Stomach (tissue), 9 donors: Measurements from ENCODE around the gene NDEL1. TPM values are rescaled to one million over a fixed set of nuclear protein-coding genes. Genes with fewer than 3 reads are reported as not detected.

Experiments
- DNase-seq, 2 donors: peaks; one replicate each; pipeline versions ENCODE4 v3.0.0 to v3.0.0-alpha.2; 2013 to 2019
- H3K27ac ChIP-seq, 5 donors: fragments of 200-600 bp in 4 of 5; sonication (generic) in 4 of 5; one replicate each; pipeline ENCODE4 v1.5.1; 2013 to 2019; ENCODE audit warnings: mild to moderate bottlenecking in 1 of 5, moderate library complexity in 1 of 5
- H3K27me3 ChIP-seq, 3 donors: fragments of 200-600 bp; sonication (generic); one replicate each; pipeline ENCODE4 v1.5.1; 2017 to 2019; ENCODE audit warnings: mixed run types in 1 of 3
- H3K36me3 ChIP-seq, 4 donors: fragments of 200-600 bp; sonication (generic); 1 replicate in 3 of 4; 2 replicates in 1 of 4; pipeline ENCODE4 v1.5.1; 2016 to 2019
- H3K4me1 ChIP-seq, 4 donors: fragments of 200-600 bp; sonication (generic); one replicate each; pipeline ENCODE4 v1.5.1; 2016 to 2019
- H3K4me3 ChIP-seq, 4 donors: fragments of 200-600 bp; sonication (generic) in 3 of 4; one replicate each; pipeline ENCODE4 v1.5.1; 2016 to 2019; ENCODE audit warnings: mild to moderate bottlenecking in 1 of 4
- H3K9me3 ChIP-seq, 4 donors: fragments of 200-600 bp; sonication (generic); one replicate each; pipeline ENCODE4 v1.5.1; 2016 to 2019
- EP300 ChIP-seq: sonication (generic); formaldehyde crosslinking; IDR thresholded peaks from one replicate; pipeline ENCODE4 v1.6.1; 2017; ENCODE audit warnings: antibody characterized with exemption
- POLR2A ChIP-seq, 4 donors: fragments of 450-650 bp; IDR thresholded peaks; one replicate each; pipeline ENCODE4 v1.6.1; 2016; ENCODE audit warnings: antibody characterized with exemption in 4 of 4, control low read depth in 2 of 4, mild to moderate bottlenecking in 1 of 4, moderate library complexity in 1 of 4
- POLR2AphosphoS5 ChIP-seq, 3 donors: sonication (generic); formaldehyde crosslinking; IDR thresholded peaks; one replicate each; pipeline ENCODE4 v1.6.1; 2016; ENCODE audit warnings: antibody characterized with exemption in 3 of 3
- WGBS, 5 donors: extraction: QIAGEN DNeasy Blood & Tissue Kit in 3 of 5; methylation state at CpG; one replicate each; pipeline versions ENCODE4 v1.1.5 to v1.1.7; 2013 to 2018; 5-methylcytosine and 5-hydroxymethylcytosine counted together
- intact Hi-C: fragments of 100-400 bp; cut with DNase I; formaldehyde crosslinking; loops from one replicate; pipeline ENCODE4 v1.15.1; 2023; ENCODE audit warnings: low total_unique reads
- polyA plus RNA-seq, 3 donors: library from polyadenylated mRNA; stranded (reverse); fragments of 200-250 nt; gene quantifications; one replicate each; pipeline ENCODE4 v1.2.3, GENCODE V29; 2013
- total RNA-seq, 5 donors: library from RNA; depleted of rRNA; stranded (reverse); fragments of >200 nt; gene quantifications; one replicate each; pipeline versions ENCODE4 v1.1.0 to v1.2.3, GENCODE V29; 2014 to 2016
- TF ChIP-seq, protein P1 (sequence below), 7 experiments: fragments of 450-650 bp in 4 of 7; fragments of 200-600 bp in 3 of 7; sonication (generic) in 3 of 7; IDR thresholded peaks; one replicate each; pipeline ENCODE4 v1.5.1; 2016 to 2019; ENCODE audit warnings: antibody characterized with exemption in 7 of 7, control low read depth in 2 of 7, mild to moderate bottlenecking in 1 of 7
- donor health status: healthy with polysubstance abuse.
- donor health status: Bipolar disorder and iron deficiency.
- donor health status: healthy.

Gene NDEL1
- total and polyA plus RNA-seq, 8 donors, result 12.8 to 102 (median 42.9) TPM

DNA sequence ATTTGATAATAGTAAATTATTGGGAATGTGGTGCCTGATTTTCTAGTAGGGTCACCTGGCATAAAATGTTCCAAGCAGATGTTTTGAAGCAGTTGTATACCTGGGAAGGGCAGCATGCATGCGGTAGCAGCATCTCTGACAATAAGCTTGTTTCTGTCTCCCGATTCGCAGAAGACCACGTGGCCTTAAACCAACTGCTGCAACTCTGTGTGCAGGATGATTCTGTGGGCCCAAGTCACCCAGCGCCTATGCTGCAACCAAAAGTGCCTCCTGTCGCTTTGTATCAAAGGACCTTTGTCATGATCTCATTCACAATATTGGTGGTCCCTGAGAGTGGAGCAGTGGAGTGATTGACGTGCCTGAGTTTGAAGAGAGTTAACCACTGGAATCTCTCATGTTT lies 8.1 kb downstream of the NDEL1 start:
- H3K9me3 ChIP-seq, result no peaks in the 10 kb centered on the region
- no peak overlapping the region for H3K27ac ChIP-seq
- DNase-seq, result no peak
- no peak for TF ChIP-seq EP300
- TF ChIP-seq POLR2A (IDR thresholded peaks at IDR 0.05), result no peak
- TF ChIP-seq, protein P1, sequence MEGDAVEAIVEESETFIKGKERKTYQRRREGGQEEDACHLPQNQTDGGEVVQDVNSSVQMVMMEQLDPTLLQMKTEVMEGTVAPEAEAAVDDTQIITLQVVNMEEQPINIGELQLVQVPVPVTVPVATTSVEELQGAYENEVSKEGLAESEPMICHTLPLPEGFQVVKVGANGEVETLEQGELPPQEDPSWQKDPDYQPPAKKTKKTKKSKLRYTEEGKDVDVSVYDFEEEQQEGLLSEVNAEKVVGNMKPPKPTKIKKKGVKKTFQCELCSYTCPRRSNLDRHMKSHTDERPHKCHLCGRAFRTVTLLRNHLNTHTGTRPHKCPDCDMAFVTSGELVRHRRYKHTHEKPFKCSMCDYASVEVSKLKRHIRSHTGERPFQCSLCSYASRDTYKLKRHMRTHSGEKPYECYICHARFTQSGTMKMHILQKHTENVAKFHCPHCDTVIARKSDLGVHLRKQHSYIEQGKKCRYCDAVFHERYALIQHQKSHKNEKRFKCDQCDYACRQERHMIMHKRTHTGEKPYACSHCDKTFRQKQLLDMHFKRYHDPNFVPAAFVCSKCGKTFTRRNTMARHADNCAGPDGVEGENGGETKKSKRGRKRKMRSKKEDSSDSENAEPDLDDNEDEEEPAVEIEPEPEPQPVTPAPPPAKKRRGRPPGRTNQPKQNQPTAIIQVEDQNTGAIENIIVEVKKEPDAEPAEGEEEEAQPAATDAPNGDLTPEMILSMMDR (IDR thresholded peaks at IDR 0.05), result no peak
- TF ChIP-seq POLR2AphosphoS5 (IDR thresholded peaks at IDR 0.05), result no peak
- intact Hi-C loops, result no loop called here
- no peaks in the 10 kb centered on the region for H3K27me3 ChIP-seq
- no peak overlapping the region for H3K4me3 ChIP-seq
- H3K36me3 ChIP-seq, result peaks cover 24 to 72% (median 63%) of the 10 kb centered on the region in 4 donors
- 82 to 93% (median 86%) methylated on average over 7 of the region's 7 CpGs for WGBS, 5 donors
- peaks cover 0 to 60% (median 29%) of the 10 kb centered on the region in 4 donors for H3K4me1 ChIP-seq

DNA sequence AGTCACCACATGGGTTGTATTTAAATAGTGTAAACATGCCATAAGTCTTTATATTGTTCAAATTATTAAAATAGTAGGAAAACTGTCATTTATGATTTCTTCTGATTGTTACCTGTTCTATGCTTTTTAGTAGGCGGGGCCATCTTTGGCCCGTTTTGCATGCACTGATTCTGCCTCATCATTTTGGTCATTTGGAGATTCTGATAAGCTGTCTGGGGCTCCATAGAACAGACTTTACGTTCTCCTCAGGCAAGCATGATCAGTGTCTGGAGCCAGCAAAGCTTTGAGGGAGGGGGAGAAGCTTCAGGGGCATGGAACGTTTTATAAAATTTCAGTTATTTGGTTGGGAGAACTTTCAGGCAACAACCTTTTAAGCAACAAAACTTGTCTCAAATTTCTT lies 8.8 kb downstream of the NDEL1 start:
- H3K36me3 ChIP-seq, result peaks cover 32 to 72% (median 64%) of the 10 kb centered on the region in 4 donors
- H3K4me1 ChIP-seq, result peaks cover 0 to 55% (median 29%) of the 10 kb centered on the region in 4 donors
- no peaks in the 10 kb centered on the region for H3K27me3 ChIP-seq
- H3K4me3 ChIP-seq, result no peak overlapping the region
- 59 to 71% (median 61%) methylated on average over 4 of the region's 4 CpGs for WGBS, 5 donors
- no peaks in the 10 kb centered on the region for H3K9me3 ChIP-seq
- TF ChIP-seq POLR2AphosphoS5 (IDR thresholded peaks at IDR 0.05), result no peak
- TF ChIP-seq POLR2A (IDR thresholded peaks at IDR 0.05), result no peak
- TF ChIP-seq EP300, result no peak
- TF ChIP-seq, protein P1 (IDR thresholded peaks at IDR 0.05), result no peak
- no peak overlapping the region for H3K27ac ChIP-seq
- DNase-seq, result no peak
- intact Hi-C loops, result no loop called here

DNA sequence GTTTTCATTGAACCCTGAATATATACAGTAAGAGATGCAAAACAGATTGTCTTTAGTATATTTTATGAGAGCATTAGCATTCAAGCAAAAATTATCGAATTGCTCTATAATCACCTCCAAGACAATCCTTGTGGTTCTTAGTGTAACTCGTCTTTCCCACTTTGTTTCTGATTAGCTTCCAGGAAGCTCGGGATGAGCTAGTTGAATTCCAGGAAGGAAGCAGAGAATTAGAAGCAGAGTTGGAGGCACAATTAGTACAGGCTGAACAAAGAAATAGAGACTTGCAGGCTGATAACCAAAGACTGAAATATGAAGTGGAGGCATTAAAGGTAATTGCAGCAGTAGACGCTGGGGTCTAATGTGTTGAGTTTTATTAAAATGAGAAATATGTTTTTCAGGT lies 9.9 kb downstream of the NDEL1 start:
- TF ChIP-seq POLR2AphosphoS5 (IDR thresholded peaks at IDR 0.05) (no peak), EP300 (no peak), POLR2A (IDR thresholded peaks at IDR 0.05) (no peak)
- TF ChIP-seq, protein P1 (IDR thresholded peaks at IDR 0.05), result no peak
- peaks cover 34 to 73% (median 70%) of the 10 kb centered on the region in 4 donors for H3K36me3 ChIP-seq
- H3K4me3 ChIP-seq, result no peak overlapping the region
- peaks cover 0 to 45% (median 24%) of the 10 kb centered on the region in 4 donors for H3K4me1 ChIP-seq
- H3K27ac ChIP-seq, result no peak overlapping the region
- DNase-seq, result no peak
- H3K27me3 ChIP-seq, result no peaks in the 10 kb centered on the region
- intact Hi-C loops, result no loop called here
- H3K9me3 ChIP-seq, result no peaks in the 10 kb centered on the region
- 67 to 82% (median 79%) methylated on average over 4 of the region's 4 CpGs for WGBS, 5 donors

DNA sequence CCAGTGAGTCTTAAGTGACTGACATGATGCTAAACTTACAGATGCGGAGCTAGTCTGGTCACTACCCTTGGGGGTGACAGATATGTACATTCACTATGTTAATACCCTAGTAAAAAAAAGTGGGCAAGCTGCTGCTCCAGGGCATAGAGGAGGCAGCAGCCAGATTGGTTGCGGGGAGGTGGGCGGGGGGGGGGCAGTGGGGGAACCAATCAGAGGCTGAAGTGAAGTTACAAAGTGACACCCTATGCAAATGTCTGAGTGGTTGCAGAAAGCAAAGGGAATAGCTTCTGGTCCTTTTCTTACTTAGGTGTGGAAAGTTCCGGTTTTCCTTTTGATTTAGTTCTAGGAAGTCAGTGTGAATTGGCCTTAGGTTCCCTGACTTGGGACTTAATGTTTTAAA lies 12.1 kb downstream of the NDEL1 start:
- Histone ChIP-seq H3K4me3 (no peak overlapping the region), H3K27ac (no peak overlapping the region), H3K9me3 (no peaks in the 10 kb centered on the region), H3K4me1 (peaks cover 0 to 27% (median 11%) of the 10 kb centered on the region in 4 donors), H3K27me3 (no peaks in the 10 kb centered on the region), H3K36me3 (peaks cover 49 to 93% (median 90%) of the 10 kb centered on the region in 4 donors)
- DNase-seq, result no peak
- TF ChIP-seq EP300 (no peak), POLR2A (IDR thresholded peaks at IDR 0.05) (no peak), POLR2AphosphoS5 (IDR thresholded peaks at IDR 0.05) (no peak)
- TF ChIP-seq, protein P1 (IDR thresholded peaks at IDR 0.05), result no peak
- WGBS, 5 donors, result 65 to 87% (median 73%) methylated on average over 4 of the region's 4 CpGs
- intact Hi-C loops, result no loop called here
